NCI-H1930 (cell line): Measurements from ENCODE around the gene APOLD1.
"Not testable (repeated sequence)": the region's sequence is repeated elsewhere in the genome, so short reads cannot be mapped to it uniquely, and the experiment has no call there.

Experiments used
- DNase-seq, 2 experiments: peaks; one replicate each; lab custom pipeline; 2025; lab: John Stamatoyannopoulos, UW

Gene APOLD1

GRCh38 chr12:12807970-12808702 lies 22.7 kb downstream of the APOLD1 start:
- DNase-seq: no peak

- DNase-seq: no peak
Measured at GRCh38 chr12:12810553-12811021, 25.1 kb downstream of the APOLD1 start.

DNA sequence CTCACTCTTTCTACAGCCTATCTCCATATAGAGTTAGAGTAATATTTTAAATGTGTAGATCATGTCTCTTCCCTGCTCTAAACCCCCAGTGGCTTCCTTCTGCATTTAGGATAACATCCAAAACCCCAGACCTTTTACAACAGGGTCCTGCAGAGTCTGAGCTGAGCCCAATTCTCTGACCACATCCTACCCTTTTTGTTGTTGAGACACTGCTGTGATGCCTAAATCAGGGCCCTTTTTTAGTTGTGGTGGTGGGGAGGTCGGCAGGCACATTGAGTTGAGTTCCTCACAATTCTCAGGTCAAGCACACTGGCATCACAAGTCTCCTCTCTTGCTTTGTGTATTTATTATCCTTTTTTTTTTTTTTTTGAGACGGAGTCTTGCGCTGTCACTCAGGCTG lies 25.9 kb downstream of the APOLD1 start:
- no peak for DNase-seq

- no peak for DNase-seq
Measured at GRCh38 chr12:12812174-12812573, 26.7 kb downstream of the APOLD1 start.

DNA sequence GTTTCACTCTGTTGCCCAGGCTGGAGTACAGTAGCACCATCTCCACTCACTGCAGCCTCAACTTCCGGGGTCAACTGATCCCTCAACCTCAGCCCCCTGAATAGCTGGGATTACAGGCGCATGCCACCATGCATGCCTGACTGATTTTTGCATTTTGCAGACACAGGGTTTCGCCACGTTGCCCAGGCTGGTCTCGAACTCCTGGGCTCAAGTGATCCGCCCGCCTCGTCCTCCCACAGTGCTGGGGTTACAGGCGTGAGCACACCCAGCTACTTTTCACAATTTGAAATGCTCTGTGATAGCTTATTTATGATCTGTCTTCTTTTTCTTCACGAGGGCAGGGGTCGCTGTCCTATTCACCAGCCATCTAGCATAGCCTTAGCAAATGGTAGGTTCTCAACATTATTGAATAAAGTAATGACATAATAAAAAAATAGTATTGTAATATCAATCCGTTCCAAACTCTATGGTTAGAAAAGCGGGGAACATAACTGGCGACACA lies 27.2 kb downstream of the APOLD1 start:
- DNase-seq: no peak

GRCh38 chr12:12813120-12814101 lies 28.0 kb downstream of the APOLD1 start, which contains the start of gene DDX47:
Gene DDX47, plus strand, starts transcription at chr12:12813346. Its CDS starts 22 bp downstream, at chr12:12813368.
- peak; percentile 95 to 96 for DNase-seq

DNA sequence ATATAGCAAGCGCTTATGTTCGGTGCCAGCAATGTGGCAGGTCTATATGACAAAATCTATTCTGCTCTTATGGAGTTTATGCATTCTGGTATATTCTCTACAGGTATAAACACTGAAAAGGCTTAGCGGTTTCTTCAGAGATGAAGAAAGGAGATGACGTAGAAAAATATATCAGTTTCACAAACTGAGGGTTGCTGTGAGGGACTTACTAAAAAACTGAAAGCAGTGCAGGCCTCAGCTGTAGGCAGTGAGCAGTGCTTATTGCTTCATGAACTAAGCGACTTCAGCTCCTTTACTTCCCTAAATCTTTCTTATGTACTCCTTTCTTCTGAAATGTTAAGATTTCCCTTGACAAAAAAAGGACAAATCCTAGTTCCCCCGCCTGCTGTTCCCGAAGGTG lies 32.2 kb downstream of the APOLD1 start:
- no peak for DNase-seq

DNA sequence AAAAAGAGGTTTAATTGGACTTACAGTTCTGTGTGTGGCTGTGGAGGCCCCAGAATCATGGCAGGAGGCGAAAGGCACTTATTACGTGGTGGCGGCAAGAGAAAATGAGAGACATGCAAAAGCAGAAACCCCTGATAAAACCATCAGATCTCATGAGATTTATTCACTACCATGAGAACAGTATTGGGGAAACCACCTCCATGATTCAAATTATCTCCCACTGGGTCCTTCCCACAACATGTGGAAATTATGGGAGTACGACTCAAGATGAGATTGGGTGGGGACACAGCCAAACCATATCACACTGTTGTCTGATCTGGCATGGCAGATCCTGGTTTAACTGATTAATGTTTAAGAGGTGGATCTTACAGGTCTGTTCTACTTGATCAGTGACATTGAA lies 33.2 kb downstream of the APOLD1 start:
- DNase-seq: no peak

- DNase-seq: no peak
Measured at GRCh38 chr12:12819221-12819620, 33.8 kb downstream of the APOLD1 start.

DNA sequence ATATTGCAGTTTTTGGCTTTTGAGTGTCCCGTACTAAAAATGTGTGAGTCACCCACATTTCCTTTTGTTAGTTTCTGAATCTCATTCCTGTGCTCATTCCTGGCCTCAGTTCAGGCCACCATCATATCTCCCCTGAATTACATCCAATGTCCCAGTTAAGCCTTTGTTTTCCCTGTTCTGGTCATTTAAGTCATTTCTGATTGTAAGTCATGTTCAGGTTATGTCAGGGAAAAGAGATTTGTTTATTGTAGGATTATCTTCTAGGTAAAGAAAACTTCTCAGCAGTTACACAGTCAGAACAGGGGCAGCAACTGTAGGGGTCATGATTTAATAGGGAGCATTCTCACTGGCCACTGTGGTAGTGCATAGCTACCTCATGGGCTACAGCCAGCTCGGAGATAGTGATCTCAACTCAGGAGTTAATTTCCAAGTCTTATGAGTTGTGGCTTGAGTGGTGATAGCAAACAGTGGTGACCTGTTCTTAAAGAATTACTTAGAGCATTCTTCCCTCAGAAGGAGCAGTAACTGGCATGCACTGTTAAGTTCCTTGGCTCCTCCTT lies 34.4 kb downstream of the APOLD1 start:
- no peak for DNase-seq

DNA sequence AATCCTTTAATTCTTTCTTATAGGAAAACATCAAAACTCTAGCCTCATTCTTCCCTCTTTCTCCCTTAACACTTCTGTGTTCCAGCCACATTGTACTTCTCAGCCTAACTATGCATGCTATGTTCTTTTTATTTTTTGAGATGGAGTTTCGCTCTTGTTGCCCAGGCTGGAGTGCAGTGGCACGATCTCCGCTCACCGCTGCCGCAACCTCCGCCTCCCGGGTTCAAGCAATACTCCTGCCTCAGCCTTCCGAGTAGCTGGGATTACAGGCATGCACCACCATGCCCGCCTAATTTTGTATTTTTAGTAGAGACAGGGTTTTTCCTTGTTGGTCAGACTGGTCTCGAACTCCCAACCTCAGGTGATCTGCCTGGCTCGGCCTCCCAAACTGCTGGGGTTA lies 34.9 kb downstream of the APOLD1 start:
- not testable (repeated sequence) for DNase-seq

DNA sequence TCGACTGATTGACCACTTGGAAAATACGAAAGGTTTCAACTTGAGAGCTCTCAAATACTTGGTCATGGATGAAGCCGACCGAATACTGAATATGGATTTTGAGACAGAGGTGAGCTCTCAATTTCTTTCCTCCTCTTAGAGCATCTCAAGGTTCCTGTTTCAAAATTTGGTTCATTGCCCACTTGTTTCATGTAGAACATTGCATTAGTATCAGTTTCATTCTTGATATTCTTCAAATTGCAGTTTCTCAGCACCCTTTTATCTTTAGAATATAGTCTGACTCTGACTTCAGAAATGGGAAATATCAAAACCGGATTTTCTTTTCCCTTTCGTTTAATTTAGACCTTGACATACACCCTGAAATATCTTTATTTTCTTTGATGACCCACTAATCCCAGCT lies 36.5 kb downstream of the APOLD1 start:
- no peak for DNase-seq

DNA sequence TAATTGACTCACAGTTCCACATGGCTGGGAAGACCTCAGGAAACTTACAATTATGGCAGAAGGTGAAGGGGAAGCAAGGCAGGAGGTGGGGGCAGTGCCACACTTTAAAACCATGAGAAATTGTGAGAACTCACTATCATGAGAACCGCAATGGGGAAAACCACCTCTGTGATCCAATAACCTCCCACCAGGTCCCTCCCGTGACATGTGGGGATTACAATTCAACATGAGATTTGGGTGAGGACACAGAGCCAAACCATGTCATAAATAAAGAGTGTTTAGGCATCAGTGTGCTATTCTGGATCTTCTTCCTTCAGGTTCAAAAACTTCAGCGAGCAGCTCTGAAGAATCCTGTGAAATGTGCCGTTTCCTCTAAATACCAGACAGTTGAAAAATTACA lies 37.4 kb downstream of the APOLD1 start:
- DNase-seq: no peak

DNA sequence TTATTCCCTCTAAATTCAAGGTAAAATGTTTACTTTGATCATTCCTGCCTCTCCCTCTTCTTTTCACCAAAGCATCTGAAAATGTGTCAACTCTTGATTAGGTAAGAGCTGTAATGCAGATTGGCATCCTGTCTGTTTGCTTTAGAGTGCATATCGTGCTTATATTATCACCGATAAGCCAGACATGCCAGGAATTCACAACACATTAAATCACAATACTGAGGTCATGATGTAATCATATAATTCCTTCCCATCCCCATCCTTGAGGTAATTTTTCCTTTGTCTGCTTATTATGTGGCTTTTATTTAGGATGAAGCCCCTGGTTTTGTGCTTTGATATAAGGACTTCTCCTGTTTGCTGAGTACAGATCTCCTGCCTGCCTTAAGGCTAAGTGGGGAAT lies 37.8 kb downstream of the APOLD1 start:
- no peak for DNase-seq

GRCh38 chr12:12823811-12824210 lies 38.4 kb downstream of the APOLD1 start:
- no peak for DNase-seq

- DNase-seq: no peak
Measured at GRCh38 chr12:12835378-12836146, 50.1 kb downstream of the APOLD1 start.

- no peak for DNase-seq
Measured at GRCh38 chr12:12836571-12836970, 51.1 kb downstream of the APOLD1 start.

DNA sequence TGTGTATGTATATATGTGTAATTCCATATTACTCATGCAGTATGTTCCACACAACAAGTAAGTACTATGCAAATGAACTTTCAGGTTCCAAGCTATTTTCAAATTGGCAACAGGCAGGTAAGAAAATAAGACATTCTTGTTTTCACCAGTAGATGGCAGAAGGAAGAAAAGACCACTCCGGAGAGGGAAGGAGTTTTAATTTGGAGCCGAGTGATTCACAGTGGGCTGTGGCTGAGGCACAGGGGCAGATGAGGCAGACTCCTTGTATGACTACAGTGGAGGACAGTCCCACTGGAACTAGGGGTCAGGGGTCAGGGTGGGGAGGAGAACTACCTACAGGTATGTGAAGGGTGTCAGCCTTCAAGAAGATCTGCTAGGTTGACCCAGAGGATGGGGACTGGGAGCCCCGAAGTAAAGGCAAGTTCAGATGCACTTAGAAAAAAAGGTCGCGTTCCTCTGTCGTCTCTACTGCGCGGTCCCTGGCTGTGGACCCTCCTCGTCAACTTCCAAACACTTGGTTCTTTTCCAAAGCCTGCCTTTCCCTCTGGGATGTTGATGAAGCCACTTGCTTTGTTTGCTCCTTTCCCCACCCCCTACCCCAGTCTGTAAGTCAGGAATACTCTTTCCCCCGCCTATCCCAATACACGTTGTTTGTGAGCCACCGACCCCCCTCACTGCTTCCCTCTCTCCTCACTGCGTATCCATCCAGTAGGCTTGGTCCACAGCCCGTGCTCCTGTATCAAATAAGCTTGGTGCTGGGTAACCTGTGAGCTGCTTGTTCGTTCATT lies 51.8 kb downstream of the APOLD1 start:
- DNase-seq: peak in 1 of 2 experiments; percentile 9

GRCh38 chr12:12837813-12838153 lies 52.3 kb downstream of the APOLD1 start:
- DNase-seq: no peak

GRCh38 chr12:12839003-12839395 lies 53.5 kb downstream of the APOLD1 start:
- DNase-seq: no peak

- not testable (repeated sequence) for DNase-seq
Measured at GRCh38 chr12:12839439-12839838, 54.0 kb downstream of the APOLD1 start.
